Stimulated activated CD4-positive, alpha-beta T cell treated with anti-CD3 and anti-CD28 coated beads, Interleukin-12 subunit alpha, Interleukin-12 subunit beta, amount 100 ng/mL, for 24 hours (primary cell): ENCODE data around the gene TJP2.

ENCODE experiments used
- DNase-seq, 2 experiments: peaks; one replicate each; pipeline ENCODE4 v3.0.0-alpha.2; 2020; ENCODE audit warnings: low read depth in 2 of 2

TJP2 gene

DNA sequence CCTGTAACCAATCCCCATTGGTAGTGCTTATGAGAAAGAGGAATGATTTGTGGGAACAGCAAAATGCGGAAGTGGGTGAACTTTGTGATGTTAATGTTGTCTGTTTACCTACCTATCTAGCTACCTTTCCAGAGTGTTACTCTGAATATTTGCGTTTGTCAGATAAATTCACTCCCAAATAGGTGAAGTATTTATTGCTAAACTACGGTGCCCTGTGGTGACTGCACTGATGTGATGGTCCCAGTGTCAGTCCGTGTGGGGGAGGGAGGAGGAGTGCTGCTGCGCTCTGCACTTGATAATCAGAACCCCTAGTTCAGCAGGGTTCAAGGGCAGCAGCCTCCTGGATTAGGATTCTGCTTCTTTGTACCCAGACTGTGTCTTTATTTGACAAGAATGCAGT lies 55.3 kb downstream of the TJP2 start:
- DNase-seq: no peak

DNA sequence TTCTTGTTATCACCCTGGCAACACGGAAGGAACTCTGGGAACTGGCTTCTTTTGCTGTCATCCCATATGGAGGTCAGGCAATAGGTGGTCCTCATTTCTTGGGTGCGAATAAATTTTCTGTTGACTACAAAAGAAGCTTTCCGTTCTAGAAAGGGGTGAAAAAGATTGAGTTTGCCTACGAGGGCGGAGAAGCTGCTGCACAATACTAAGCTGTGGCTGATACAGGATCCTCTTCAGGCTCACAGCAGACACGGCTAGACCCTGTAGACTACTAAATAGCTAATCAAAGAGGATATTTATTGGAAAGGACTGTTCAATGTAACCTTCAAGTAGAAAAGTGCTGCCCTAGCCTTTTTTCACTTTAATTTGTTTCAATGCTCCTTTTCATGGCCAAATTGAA lies 58.1 kb downstream of the TJP2 start:
- no peak for DNase-seq

DNA sequence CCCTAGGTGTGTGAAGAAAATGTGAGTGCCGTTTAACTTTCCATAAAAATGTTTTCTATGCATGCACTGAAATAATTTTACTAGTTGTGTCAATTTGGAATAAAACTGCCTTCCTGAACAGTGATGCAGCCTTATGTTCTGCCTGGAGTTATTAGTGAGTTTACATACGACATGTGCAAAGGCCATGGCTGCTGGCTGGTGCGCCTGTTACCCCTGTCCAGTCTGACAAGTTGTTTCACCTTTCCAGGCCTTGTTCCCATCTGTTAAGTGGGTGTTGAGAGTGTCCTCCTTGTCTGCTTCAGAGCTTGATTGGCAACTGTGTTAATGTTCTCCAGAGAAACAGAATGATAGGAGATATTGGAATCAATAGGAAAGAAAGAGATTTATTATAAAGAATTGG lies 60.6 kb downstream of the TJP2 start:
- no peak for DNase-seq

DNA sequence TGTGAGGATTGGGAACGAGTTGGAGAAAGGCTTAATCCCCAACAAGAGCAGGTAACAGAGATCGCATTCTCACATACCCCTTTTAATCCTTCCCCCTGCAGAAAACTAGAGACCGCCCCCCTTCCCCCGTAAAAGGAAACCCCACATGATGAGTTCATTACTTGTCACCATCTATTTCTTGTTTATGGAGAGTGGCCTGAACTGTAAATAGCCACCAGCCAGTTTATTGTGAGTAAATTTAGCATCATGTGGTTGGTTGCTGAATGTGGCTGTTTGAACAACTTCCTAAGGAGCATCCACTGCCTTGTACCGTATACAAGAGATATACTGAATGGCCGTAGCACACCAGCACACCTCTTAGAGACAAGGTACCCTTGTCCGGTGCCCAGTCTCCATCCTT lies 62.1 kb downstream of the TJP2 start:
- DNase-seq: no peak

DNA sequence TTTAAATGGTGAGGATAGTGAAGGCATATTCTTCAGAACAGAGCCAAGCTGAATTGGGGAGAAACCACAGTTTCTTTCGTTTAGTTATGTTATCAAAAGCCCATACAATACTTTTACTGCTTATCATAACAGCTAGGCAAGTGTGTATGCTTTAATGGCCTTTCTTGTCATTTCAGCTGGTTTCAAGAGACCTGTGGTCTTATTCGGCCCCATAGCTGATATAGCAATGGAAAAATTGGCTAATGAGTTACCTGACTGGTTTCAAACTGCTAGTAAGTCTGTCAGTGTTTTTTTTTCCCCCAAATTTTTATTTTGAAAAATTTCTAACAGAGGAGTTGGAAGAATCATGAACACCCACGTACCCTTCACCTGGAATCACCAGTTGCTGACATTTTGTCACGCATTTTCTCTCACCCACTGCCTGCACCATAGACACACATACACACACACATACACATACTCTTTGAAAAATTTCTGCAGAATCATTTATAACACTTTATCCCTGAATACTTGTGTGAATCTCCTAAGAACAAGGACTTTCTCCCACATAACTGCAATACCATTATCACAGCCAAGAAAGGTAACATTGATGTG lies 63.7 kb downstream of the TJP2 start:
- DNase-seq: no peak

DNA sequence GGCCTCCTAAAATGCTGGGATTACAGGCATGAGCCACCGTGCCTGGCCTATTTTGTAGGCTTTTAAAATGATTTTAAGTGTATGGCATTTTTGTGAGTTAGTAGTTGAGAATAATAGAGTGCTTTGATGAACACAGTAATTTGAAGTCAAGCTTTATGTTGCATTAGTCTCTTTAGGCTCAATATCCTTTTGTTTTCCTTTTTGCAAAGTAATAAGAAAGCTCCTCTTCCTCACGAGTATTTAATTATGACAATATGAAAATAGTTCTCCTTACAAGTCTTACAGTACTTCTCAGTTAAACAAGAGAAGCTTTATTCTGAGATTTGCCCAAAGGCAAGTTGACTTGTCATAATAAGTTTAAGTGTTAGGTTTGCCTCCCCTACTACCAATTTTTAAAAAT lies 69.0 kb downstream of the TJP2 start:
- DNase-seq: no peak

DNA sequence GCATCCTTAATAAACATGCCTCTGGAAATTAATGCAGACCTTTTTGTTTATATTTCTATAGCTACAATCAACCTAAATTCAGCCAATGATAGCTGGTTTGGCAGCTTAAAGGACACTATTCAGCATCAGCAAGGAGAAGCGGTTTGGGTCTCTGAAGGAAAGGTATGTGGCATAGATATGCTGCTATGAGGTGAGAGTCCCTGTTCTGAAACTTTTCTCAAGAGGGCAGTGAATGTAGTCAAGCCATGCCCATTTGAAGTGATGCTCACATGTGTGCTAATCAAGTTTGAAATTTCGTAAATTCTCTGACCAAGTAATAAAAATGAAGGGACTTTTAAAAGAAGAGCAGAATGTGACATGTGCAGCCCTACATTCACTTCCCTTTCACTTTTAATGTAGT lies 72.6 kb downstream of the TJP2 start:
- no peak for DNase-seq

DNA sequence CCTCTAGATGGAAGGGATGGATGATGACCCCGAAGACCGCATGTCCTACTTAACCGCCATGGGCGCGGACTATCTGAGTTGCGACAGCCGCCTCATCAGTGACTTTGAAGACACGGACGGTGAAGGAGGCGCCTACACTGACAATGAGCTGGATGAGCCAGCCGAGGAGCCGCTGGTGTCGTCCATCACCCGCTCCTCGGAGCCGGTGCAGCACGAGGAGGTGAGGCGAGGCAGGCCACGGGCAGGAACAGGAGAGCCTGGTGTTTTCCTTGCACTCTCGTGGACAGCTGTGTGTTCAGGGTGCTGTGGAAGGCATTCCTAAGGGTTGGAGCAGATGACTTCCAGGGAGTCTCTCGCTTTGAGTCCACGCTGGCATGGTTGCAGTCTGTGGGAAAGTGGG lies 73.9 kb downstream of the TJP2 start:
- DNase-seq: no peak

DNA sequence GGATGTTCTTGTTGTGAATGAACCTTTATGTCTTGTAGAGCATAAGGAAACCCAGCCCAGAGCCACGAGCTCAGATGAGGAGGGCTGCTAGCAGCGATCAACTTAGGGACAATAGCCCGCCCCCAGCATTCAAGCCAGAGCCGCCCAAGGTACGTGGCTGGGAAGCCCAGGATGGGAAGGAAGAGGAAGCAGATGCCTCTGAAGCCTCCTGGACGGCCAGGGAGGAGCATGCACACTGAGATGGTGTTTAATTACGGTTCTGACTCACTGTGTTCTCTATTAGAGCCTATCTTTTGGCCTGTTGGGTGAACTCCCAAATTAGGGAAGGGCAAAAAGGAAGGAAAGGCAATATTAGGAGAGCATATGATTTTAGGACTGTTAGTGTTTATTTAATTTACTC lies 75.3 kb downstream of the TJP2 start:
- DNase-seq: no peak

DNA sequence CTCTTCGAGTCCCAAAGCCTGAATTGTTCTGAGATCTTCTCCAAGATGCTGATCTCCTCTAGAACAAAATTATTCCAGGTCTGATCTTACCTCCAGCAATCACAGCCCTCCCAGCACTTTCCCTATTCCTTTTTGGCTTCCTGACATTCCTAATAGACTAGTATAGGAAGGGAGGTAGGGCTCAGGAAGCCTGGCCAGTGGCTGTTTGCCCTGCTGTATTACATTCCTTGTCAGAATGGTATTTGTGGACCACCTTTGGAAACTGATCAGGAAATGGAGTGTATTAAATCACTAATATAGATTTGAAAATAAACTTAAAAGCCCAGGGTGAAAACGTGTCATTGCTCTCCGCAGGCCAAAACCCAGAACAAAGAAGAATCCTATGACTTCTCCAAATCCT lies 76.6 kb downstream of the TJP2 start:
- no peak for DNase-seq

DNA sequence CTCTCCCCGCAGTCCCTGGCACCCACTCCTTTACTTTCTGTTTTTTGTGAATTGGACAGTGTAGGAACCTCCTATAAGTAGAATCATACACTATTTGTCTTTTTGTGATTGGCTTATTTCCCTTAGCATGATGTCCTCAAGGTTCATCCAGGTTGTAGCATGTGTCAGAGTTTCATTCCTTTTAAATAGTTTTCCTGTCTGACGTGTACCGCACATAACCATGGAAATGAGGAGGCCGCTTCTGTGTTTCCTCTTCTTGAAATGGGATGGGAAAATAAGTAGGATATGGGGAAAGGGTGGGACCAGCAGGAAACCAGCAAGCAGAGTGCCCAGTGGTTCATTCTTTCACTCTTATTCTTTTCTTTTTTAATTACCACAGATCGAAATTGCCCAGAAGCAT lies 78.4 kb downstream of the TJP2 start:
- no peak for DNase-seq

DNA sequence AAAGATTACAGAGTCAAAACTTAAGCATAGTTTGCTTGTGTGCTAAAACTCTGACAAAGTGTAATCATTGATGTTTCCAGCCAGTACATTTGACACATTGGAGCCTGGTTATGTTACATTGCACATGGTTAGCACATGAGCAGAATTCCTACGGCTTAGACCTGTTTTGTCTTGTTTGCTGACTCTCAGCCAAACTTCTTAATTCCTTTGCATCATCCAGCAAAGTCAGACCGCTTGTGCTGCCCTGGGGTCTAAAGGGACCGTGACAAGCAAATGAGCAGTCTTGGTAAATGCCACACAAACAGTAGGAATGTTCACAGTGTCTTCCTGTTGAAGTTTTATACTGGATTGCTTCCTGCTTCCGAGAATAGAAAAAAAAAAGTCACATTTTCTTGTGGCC lies 79.0 kb downstream of the TJP2 start:
- no peak for DNase-seq

DNA sequence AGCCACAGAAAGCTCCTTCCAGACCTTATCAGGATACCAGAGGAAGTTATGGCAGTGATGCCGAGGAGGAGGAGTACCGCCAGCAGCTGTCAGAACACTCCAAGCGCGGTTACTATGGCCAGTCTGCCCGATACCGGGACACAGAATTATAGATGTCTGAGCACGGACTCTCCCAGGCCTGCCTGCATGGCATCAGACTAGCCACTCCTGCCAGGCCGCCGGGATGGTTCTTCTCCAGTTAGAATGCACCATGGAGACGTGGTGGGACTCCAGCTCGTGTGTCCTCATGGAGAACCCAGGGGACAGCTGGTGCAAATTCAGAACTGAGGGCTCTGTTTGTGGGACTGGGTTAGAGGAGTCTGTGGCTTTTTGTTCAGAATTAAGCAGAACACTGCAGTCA lies 80.1 kb downstream of the TJP2 start:
- no peak for DNase-seq

DNA sequence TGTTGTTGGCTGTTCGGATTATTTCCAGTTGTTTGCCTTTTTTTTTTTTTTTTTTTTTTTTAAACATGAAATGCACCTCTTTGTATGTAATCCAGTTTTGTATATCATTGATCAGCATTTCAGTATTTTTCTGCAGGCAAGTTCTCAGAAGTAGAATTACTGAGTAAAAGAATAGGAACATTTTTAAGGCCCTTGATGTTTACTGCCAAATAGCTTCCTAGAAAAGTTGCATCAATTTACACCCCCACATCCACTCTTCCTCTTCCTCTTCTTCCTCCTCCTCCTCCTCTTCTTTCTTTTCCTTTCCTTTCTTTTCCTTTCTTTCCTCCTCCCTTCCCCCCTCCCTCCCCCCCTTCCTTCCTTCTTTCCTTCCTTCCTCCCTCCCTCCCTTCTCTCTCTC lies 81.5 kb downstream of the TJP2 start:
- no peak for DNase-seq

DNA sequence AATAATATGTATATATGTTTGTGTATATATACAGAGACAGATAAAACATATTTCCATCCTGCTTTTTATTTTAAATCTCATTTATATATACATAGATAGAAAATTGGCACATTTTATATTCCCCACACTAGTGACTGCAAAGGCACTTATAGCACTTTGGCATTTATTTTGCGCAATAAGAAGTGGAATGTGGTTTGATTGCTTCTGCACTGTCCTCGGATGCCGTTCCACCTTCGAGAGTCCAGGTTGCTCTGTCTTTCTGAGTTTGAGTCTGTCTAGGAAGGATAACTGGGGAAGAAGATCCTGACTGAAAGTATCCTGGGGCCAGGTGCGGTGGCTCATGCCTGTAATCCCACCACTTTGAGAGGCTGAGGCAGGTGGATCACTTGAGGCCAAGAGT lies 84.5 kb downstream of the TJP2 start:
- DNase-seq: no peak

DNA sequence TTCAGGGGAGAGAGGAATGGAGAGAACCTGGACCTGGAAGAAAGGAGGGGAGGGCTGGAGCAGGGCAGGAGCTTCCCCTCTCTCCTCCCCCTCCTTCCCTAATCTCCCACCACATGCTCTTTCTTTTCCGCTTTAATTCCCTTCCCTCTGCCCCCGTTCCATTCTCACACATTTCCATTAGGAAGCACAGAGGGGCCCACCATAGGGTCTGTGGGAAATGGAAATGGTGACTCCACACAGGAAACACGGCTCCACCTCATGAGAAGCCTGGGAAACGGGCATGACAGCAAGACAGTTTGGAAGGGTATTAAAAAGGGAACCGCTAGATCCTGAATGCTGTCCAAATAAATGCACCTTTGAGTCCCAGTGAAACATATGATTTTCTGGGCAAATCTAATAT lies 86.1 kb downstream of the TJP2 start:
- no peak for DNase-seq

DNA sequence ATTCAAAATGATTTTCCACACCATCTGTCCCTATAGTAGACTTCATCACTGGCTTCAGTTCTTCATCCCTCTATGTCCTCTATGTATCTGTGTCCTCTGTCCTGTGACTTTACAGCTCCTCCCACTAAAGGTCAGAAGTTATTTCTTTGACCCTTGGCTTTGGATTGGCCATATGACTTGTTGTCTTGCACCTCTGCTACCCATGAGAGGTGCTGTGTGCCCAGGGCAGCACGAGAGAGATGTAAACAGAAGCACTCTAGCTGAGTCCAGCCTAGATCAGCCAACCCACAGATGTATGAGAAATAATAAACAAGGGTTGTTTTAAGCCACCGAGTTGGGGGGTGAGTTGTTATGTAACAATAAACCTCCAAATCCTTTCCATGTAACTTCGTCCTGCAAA lies 87.6 kb downstream of the TJP2 start:
- no peak for DNase-seq

DNA sequence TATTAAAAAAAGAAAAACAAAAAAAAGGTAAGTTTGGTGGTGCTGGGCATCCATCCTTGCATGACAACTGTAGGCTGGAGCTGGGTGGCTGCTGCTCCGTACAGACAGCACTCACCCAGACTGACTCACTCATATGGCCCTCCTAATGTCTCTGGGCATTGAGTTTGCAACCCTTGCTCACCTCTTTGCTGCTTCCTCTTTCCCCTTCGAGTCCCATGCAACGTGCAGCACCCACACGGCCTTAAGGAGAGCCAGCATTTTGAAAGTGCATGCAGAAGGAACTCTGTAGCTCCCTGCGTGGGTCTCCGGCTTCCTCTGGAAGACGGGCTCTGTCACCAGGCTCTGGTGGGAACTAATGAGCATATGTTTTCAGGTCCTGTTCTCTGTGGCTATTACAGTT lies 90.4 kb downstream of the TJP2 start:
- DNase-seq: no peak

DNA sequence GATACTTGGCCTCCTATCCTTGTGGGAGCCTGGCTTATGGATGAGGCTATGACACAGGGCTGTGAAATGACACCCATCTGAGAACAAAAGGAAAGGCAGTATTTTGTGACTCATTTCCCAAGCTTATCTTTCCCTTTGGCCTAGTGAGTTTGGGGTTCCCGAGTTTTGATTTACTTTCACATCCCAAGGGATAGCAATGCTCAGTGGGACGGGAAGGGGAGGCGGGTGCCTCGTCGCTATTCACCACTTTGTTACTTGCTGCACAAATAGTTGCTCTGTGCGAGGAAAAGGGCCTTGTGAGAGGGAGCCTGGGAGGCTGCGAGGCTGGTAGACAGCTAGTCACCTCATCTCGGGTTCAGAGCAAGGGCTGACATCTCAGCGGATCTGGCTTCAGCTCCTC lies 91.8 kb downstream of the TJP2 start:
- DNase-seq: no peak

DNA sequence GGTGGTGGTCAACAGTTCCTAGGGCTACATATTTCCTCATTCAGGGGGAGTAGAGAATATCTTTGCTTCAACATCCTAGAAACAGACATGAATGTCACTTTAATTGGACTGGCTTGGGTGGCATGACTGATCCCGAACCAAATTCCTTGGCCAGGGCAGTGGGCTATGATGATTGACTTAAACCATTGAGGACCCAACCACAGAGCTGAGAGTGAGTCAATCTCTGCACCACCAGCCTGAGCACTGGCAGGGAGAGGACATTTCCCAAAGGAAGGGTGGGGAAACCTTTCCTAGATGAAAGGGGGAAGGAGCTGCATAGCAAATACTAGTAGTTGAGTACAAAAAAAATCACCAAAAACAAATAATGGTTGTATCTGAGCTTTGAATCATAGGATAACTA lies 98.1 kb downstream of the TJP2 start:
- DNase-seq: no peak

DNA sequence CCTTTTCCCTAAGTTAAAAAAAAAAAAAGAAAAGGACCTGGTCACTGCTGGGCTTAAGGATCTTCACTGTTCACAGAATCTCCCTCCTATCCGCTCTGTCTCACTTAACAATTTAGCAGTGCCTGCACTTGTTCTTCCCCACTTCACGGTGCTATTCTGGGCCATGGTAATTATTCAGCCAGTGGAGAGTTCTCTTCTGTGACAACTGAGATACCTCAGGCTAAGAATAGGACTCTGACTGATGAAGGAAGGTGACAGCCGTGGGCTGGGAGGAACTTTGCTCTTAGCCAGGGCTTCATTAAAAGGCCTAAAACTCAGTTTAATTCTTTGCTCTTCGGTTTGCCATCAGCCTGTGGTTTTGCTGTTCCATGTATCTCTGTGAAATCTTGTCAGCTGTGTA lies 99.1 kb downstream of the TJP2 start:
- DNase-seq: no peak

DNA sequence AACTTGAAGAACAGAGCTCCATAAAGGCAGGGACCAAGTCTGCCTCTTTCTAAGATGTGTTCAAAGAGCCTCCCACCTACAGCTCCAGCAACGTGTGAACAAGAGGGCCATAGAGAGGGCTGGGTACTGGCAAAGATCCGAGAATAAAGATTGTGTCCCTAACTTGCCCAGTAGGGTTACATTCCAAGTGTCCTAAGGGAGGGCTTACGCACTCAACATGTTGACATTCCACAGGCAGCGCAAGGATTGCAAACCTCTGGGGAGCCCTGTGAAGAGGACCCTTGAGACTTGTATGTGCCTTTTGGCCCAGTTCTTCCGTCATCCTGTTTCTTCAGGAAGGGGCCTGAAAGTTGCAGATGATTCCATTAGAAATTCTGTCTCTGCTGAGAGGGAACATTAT lies 102.7 kb downstream of the TJP2 start:
- DNase-seq: no peak

DNA sequence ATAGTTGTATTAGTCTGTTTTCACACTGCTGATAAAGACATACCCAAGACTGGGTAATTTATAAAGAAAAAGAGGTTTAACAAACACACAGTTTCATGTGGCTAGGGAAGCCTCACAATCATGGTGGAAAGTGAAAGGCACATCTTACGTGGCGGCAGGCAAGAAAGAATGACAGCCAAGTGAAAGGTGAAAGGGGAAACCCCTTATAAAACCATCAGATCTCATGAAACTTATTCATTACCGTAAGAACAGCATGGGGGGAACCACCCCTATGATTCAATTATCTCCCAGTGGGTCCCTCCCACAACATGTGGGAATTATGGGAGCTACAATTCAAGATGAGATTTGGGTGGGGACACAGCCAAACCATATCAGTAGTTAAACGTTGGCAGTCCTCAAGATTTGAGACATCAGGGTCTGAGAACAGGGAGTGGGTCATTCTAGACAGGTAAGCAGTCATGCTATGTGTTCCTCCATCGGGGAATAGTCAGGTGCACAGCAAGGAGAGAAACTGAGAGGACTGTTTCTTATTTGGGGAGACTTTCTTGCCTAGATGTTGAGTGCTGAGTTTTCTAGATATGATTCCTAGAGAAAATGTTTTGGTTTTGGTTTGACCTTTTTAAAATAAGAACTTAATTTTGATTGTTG lies 105.1 kb downstream of the TJP2 start:
- peak in 1 of 2 experiments; percentile 15 for DNase-seq

DNA sequence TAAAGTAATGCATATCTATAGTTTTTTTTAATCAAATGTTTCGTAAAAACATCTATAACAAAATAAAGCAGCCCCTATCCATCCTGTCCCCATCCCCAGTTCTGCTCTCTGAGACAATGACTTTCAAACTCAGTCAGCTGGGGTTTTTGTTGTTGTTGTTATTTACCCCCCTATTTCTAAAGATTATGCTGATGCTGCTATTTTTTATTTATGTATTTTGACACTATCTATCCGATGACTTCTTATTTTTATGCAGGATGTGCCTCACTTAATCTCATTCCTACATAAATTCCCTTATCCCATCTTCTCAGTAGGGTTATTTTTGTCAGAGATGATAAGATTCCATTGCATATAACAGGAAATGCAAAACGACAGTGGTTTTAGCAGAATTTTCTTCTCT lies 105.7 kb downstream of the TJP2 start:
- no peak for DNase-seq
